AG09309 (cell line): ENCODE measurements around the gene SLC23A1.
"Not testable (repeated sequence)": the region's sequence is repeated elsewhere in the genome, so short reads cannot be mapped to it uniquely, and the experiment has no call there.

Experiments
- DNase-seq: peaks from one replicate; pipeline ENCODE4 v3.0.0-alpha.2; 2010; ENCODE audit warnings: low read depth
- H3K4me3 ChIP-seq: 2 replicates; pipeline ENCODE4 v1.5.1; 2011; ENCODE audit warnings: mild to moderate bottlenecking, low read depth, low read length, moderate library complexity; ENCODE audit not compliant: control insufficient read depth
- CTCF ChIP-seq: IDR thresholded peaks from 2 replicates; pipeline ENCODE4 v1.5.1; 2011; ENCODE audit warnings: mild to moderate bottlenecking, low read depth, low read length, inconsistent platforms; ENCODE audit not compliant: insufficient read depth, control insufficient read depth; ENCODE audit errors: missing control alignments

SLC23A1 gene

DNA sequence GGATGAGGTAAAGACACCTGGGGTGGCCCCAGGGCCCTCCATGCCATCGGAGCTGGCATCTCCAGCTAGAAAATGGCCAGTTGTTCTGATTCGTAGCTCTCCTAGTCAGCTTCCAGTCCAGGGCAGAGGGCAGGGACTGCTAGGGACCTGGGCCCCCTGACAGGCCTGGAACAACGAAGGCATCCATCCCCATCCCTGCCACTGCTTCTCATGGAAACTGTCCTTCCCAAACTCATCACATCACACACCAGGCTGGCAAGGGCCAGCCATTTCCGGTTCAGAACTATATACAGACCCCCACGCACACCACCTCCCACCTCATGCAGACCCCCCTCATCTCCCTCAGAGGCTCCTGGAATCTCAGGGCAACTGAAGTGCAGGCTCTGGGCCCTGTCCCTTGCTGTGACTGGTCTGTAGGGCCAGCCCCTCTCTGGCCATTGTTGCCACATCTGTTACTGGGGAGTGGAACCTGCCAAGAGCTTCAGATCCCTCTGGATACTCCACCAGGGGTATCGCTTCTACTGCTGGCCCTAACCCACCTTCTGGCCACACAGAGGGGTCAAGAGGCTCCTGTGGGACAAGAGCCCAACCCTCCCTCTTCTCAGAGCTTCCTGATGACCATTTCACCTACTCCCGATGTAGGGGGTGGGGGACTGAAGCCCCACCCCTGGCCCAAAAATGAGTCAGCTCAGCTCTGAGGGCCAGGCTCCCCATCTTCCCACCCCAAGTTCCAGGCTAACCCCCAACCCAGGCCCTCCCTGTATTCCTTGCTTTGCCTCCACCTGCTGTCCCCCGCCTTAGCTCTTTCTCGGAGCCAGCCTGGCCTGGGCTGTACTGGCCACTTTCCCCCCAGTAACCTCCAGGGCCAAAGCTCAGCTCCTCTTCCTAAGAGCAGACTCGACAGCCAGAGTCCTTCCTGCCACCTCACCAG lies 7.8 kb upstream of the SLC23A1 start:
- H3K4me3 ChIP-seq, result no peak overlapping the region; the same call in 1 of the 2 replicates
- DNase-seq, result no peak
- no peak for TF ChIP-seq CTCF

DNA sequence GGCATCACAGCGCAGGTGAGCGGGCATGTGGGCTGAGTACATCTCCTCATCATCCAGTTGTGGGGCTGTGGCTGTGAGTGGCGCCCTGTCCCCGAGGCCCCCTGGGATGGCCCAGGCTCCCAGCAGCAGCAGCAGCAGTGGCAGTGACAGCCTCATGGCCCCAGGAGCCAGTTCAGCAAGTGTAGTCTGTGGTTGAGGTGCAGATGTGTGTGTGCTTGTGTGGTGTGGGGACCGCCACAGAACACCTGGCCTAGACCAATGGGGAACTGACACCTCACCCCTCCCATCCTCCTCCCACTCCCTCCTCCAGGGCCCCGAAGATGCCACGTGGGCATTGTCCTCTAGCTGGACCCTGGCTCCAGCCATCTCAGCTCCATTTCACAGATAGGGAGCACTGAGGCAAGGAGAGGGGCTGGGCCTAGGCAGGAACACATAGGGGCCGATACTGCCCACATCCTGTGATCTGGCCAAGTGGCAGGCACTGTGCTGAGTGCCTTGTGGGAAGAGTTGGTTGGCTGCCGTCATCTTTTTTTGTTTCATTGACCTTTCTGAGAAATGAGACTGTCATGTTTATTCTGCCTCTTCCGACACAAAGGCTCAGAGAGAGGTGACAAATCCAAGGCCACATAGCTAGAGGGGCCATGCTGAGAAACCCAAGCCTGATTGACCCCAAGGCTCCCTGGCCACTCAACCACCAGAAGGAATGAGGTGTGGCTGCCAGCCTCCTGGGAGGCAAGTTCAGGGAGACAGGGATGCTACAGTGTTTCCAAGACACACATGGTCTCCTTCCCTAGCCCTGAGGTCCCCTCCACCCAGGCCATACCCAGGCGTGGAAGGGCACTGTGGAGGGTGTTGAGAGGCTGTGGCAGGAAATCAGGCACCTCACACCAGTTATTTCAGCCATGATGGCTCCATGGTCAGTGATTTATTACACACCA lies 6.9 kb upstream of the SLC23A1 start, which contains the start of gene MZB1:
MZB1 (minus strand) TSS at position 213 of the 938 bp plus-strand sequence; CDS start at position 156, 57 bp downstream.
- TF ChIP-seq CTCF, result no peak
- no peak for DNase-seq
- no peak within 1 kb of the TSS for H3K4me3 ChIP-seq

- TF ChIP-seq CTCF, result no peak
- peak overlapping the region; percentile 14 for H3K4me3 ChIP-seq
- no peak for DNase-seq
These were observed 5.2 kb upstream of the SLC23A1 start for GRCh38 chr5:139388198-139388821.

DNA sequence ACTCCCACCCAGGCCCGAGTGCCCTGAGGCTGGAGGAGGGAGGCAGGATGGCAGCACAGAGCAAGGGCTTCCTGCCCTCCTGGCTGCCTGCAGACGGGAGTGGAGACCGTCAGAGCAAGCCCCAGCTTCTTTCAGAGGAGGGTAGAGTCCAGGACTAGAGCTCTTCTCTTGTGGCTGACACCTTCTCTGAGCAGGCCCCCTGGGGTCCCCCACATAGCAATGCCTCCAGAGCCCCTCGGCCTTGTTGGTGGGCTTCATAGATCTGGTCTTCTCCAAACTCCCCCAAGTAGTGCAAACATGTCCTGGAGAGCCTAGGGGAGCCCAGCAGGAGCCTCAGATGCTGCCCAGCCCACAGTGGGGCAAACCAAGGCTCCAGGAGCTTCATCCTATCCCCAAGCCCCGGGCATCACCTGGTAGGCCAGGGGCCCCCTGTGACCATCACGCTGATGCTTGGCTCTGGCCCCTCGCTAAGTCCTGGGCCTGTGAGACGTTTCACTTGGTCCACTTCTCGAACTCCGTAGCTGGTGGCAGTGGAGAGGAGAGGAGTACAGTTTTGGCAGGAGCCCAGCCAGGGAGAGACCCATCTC lies 4.6 kb upstream of the SLC23A1 start:
- DNase-seq, result no peak
- no peak overlapping the region for H3K4me3 ChIP-seq
- TF ChIP-seq CTCF, result no peak

GRCh38 chr5:139386956-139387355 lies 3.9 kb upstream of the SLC23A1 start:
- H3K4me3 ChIP-seq, DNase-seq: not testable (repeated sequence)

DNA sequence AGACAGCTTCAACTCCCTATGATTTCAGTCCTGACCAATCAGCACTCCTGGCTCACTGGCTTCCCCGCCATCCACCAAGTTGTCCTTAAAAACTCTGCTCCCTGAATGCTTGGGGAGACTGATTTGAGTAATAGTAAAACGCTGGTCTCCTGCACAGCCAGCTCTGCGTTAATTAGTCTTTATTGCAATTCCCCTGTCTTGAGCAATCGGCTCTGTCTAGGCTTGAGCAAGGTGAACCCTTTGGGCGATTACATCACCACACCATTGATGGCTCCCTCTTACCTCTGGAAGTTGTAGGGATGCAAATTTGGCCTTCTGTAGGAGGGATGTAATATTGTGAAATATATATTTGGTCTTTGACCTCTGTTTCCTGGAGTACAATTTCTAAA lies 2.9 kb upstream of the SLC23A1 start:
- DNase-seq, result no peak
- no peak overlapping the region for H3K4me3 ChIP-seq
- no peak for TF ChIP-seq CTCF
